ENCODE data around the gene DYSF.

DYSF gene

DNA sequence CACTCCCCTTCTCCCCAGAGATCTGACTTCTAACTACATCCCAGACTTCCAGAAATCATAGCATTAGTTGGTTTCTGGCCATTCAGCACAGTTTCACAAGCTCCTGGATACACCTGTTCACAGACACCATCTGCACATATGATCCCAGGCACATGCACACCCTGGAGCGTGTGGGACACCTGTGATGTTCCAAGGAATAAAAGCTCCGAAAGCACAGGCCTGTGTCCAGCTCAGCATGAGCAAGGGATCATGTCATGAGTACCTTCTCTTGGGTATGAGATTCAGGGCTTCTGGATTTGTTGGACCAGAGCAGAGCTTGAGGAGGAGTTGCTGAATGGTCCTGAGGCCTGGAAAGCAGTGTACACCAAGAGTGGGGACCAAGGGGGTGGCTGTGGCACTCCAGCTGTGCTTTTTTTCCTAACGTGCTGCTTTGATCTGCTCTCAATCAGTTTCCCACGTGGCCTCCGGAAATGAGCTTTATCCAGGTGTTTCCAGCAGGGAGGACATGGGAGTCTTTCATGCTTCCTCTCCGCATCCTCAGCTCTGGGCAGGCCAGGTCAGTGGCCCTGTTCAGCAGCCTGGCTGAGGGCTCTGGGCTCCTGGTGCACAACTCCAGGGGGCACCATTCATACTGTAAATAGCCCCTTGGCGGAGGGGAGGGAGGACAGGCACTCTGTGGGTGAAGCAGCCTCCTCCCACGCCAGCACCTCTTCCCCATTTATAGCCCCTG, 1.8 kb downstream of the DYSF start:
- no peaks in the 10 kb centered on the region for H3K4me1 ChIP-seq (ENCODE audit: low read depth, poor library complexity, severe bottlenecking)
- TF ChIP-seq, protein P1, sequence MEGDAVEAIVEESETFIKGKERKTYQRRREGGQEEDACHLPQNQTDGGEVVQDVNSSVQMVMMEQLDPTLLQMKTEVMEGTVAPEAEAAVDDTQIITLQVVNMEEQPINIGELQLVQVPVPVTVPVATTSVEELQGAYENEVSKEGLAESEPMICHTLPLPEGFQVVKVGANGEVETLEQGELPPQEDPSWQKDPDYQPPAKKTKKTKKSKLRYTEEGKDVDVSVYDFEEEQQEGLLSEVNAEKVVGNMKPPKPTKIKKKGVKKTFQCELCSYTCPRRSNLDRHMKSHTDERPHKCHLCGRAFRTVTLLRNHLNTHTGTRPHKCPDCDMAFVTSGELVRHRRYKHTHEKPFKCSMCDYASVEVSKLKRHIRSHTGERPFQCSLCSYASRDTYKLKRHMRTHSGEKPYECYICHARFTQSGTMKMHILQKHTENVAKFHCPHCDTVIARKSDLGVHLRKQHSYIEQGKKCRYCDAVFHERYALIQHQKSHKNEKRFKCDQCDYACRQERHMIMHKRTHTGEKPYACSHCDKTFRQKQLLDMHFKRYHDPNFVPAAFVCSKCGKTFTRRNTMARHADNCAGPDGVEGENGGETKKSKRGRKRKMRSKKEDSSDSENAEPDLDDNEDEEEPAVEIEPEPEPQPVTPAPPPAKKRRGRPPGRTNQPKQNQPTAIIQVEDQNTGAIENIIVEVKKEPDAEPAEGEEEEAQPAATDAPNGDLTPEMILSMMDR (conservative IDR thresholded peaks at IDR 0.05; ENCODE audit: low read depth, low read length) = no peak
- no peaks in the 10 kb centered on the region for H3K36me3 ChIP-seq (ENCODE audit: insufficient read depth)
- H3K4me2 ChIP-seq = no peak overlapping the region
- H3K4me3 ChIP-seq (IDR thresholded peaks at IDR 0.05; ENCODE audit: insufficient read depth, low read depth, low read length) = no peak overlapping the region
- no peak overlapping the region for H3K27ac ChIP-seq
- H4K20me1 ChIP-seq (ENCODE audit: insufficient read depth) = no peaks in the 10 kb centered on the region
- H3K9ac ChIP-seq = no peak overlapping the region
- H2AFZ ChIP-seq (ENCODE audit: low read depth) = no peak overlapping the region
- no peaks in the 10 kb centered on the region for H3K79me2 ChIP-seq (ENCODE audit: insufficient read depth, low read depth)
- no peaks in the 10 kb centered on the region for H3K27me3 ChIP-seq (ENCODE audit: insufficient read depth, low read depth)

DNA sequence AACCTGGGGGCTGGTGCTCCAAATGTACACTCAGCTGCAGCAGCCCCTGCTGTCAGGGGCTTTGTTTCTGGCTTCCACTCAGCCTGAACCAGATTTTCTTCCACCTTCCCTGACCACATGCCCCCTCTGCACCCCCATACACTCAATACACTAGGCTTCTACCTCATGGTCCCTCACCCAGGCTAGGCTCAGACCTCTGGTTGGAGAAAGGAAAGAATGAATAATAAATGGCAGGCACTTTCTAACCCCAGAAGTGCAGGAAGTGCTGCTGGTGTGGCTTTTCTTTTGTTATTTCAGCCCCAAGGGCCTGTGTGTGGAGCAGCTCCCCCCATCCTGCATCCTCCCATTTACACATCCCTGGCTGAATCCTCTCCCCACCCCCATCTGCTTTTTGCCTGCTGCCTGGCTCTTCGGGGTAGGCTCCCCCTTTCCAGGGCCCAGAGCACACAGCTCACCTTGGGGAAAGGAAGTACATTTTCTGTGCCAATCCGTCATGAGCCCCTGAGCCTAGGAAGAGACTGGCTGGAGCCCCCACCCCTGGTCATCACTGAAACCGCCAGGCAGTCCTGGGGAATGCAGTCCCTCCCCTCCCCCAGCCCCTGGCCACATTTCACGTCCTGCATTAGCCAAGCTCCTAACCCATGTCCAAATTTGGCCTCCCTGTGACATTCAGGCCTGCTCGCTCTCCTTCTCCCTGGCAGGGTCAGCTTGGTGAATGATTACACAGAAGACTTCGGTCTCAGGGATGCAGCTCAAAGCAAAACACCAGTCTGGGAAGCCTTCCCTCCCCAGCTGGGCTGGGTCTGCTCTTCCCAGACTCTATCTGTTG, 2.6 kb downstream of the DYSF start:
- Histone ChIP-seq H3K4me1 (ENCODE audit: low read depth, poor library complexity, severe bottlenecking) (no peaks in the 10 kb centered on the region), H3K9ac (no peak overlapping the region), H3K27me3 (ENCODE audit: insufficient read depth, low read depth) (no peaks in the 10 kb centered on the region), H3K4me3 (IDR thresholded peaks at IDR 0.05; ENCODE audit: insufficient read depth, low read depth, low read length) (no peak overlapping the region), H3K79me2 (ENCODE audit: insufficient read depth, low read depth) (no peaks in the 10 kb centered on the region), H3K27ac (no peak overlapping the region), H3K36me3 (ENCODE audit: insufficient read depth) (no peaks in the 10 kb centered on the region), H4K20me1 (ENCODE audit: insufficient read depth) (no peaks in the 10 kb centered on the region), H2AFZ (ENCODE audit: low read depth) (no peak overlapping the region), H3K4me2 (no peak overlapping the region)
- TF ChIP-seq, protein P1 (conservative IDR thresholded peaks at IDR 0.05; ENCODE audit: low read depth, low read length) = no peak

DNA sequence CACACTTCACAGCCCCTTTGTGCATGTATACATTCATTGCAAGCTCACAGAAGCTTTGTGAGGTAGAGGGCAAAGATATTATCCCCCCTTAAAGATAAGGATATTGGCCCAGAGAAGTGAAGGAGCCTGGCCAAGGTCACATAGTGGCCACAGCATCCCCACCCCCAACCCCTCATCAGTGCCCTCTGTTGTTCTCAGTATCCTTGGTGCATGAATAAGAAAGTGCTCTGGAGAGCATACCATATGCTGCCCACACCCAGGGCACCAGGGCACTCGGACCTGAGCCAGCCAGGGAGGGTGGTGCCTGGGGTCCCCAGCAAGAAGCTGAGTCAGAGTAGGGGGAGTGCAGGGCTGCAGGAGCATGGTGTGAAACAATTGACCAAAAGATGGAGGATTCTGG, 3.3 kb downstream of the DYSF start:
- H3K9ac ChIP-seq = no peak overlapping the region
- H3K4me3 ChIP-seq (IDR thresholded peaks at IDR 0.05; ENCODE audit: insufficient read depth, low read depth, low read length) = no peak overlapping the region
- H3K27ac ChIP-seq = no peak overlapping the region
- no peaks in the 10 kb centered on the region for H3K79me2 ChIP-seq (ENCODE audit: insufficient read depth, low read depth)
- H2AFZ ChIP-seq (ENCODE audit: low read depth) = no peak overlapping the region
- no peaks in the 10 kb centered on the region for H4K20me1 ChIP-seq (ENCODE audit: insufficient read depth)
- no peak overlapping the region for H3K4me2 ChIP-seq
- H3K36me3 ChIP-seq (ENCODE audit: insufficient read depth) = no peaks in the 10 kb centered on the region
- H3K27me3 ChIP-seq (ENCODE audit: insufficient read depth, low read depth) = no peaks in the 10 kb centered on the region
- H3K4me1 ChIP-seq (ENCODE audit: low read depth, poor library complexity, severe bottlenecking) = no peaks in the 10 kb centered on the region
- TF ChIP-seq, protein P1 (conservative IDR thresholded peaks at IDR 0.05; ENCODE audit: low read depth, low read length) = no peak

- TF ChIP-seq, protein P1 (conservative IDR thresholded peaks at IDR 0.05; ENCODE audit: low read depth, low read length) = no peak
- Histone ChIP-seq H3K79me2 (ENCODE audit: insufficient read depth, low read depth) (no peaks in the 10 kb centered on the region), H3K4me2 (no peak overlapping the region), H3K9ac (no peak overlapping the region), H3K4me1 (ENCODE audit: low read depth, poor library complexity, severe bottlenecking) (no peaks in the 10 kb centered on the region), H3K27me3 (ENCODE audit: insufficient read depth, low read depth) (no peaks in the 10 kb centered on the region), H4K20me1 (ENCODE audit: insufficient read depth) (no peaks in the 10 kb centered on the region), H2AFZ (ENCODE audit: low read depth) (no peak overlapping the region), H3K36me3 (ENCODE audit: insufficient read depth) (no peaks in the 10 kb centered on the region), H3K27ac (no peak overlapping the region), H3K4me3 (IDR thresholded peaks at IDR 0.05; ENCODE audit: insufficient read depth, low read depth, low read length) (no peak overlapping the region)
Observed at GRCh38 chr2:71457123-71457915, 4.0 kb downstream of the DYSF start.
